ENCODE measurements around the gene CRACDL.

CRACDL gene

GRCh38 chr2:98815795-98816194, 120.2 kb downstream of the CRACDL start:
- Histone ChIP-seq H3K36me3 (ENCODE audit: control insufficient read depth, insufficient read depth, low read length) (no peaks in the 10 kb centered on the region), H3K4me3 (ENCODE audit: insufficient read depth, low read depth, low read length) (no peak overlapping the region), H3K4me1 (ENCODE audit: control insufficient read depth, insufficient read depth, low read length) (no peaks in the 10 kb centered on the region), H3K27me3 (ENCODE audit: control insufficient read depth, insufficient read depth, low read length, poor library complexity, severe bottlenecking) (peaks cover 4% of the 10 kb centered on the region), H3K9me3 (ENCODE audit: control insufficient read depth, low read length) (no peaks in the 10 kb centered on the region), H3K27ac (ENCODE audit: insufficient read depth, low read depth, low read length, poor library complexity, severe bottlenecking) (no peak overlapping the region)
- 93 to 94% methylated on average over 2 of the region's 2 CpGs for WGBS, 2 experiments

GRCh38 chr2:98811766-98812165, 124.3 kb downstream of the CRACDL start:
- Histone ChIP-seq H3K4me1 (ENCODE audit: control insufficient read depth, insufficient read depth, low read length) (no peaks in the 10 kb centered on the region), H3K27ac (ENCODE audit: insufficient read depth, low read depth, low read length, poor library complexity, severe bottlenecking) (no peak overlapping the region), H3K4me3 (ENCODE audit: insufficient read depth, low read depth, low read length) (no peak overlapping the region), H3K36me3 (ENCODE audit: control insufficient read depth, insufficient read depth, low read length) (no peaks in the 10 kb centered on the region), H3K27me3 (ENCODE audit: control insufficient read depth, insufficient read depth, low read length, poor library complexity, severe bottlenecking) (no peaks in the 10 kb centered on the region), H3K9me3 (ENCODE audit: control insufficient read depth, low read length) (no peaks in the 10 kb centered on the region)
- WGBS, 2 experiments, result 90 to 100% methylated on average over 2 of the region's 2 CpGs

DNA sequence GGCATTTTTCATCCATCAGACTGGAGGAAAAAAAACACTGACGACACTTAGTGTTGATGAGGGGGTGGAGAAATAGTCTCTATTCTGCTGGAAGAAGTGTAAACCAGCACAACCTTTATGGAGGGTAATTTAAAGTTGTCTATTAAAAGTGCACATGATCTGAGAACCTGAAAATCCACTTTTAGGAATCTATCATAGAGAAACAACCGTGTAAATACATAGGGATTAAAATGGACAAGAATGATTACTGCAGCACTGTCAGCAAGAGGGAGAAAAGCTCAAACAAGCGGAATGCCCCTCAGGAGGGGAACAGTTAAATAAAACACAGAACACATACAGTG, 125.5 kb downstream of the CRACDL start:
- Histone ChIP-seq H3K4me3 (ENCODE audit: insufficient read depth, low read depth, low read length) (no peak overlapping the region), H3K27ac (ENCODE audit: insufficient read depth, low read depth, low read length, poor library complexity, severe bottlenecking) (no peak overlapping the region), H3K27me3 (ENCODE audit: control insufficient read depth, insufficient read depth, low read length, poor library complexity, severe bottlenecking) (no peaks in the 10 kb centered on the region), H3K9me3 (ENCODE audit: control insufficient read depth, low read length) (no peaks in the 10 kb centered on the region), H3K4me1 (ENCODE audit: control insufficient read depth, insufficient read depth, low read length) (peaks cover 11% of the 10 kb centered on the region), H3K36me3 (ENCODE audit: control insufficient read depth, insufficient read depth, low read length) (no peaks in the 10 kb centered on the region)
- WGBS, 2 experiments, result 86 to 91% methylated on average over 3 of the region's 3 CpGs

DNA sequence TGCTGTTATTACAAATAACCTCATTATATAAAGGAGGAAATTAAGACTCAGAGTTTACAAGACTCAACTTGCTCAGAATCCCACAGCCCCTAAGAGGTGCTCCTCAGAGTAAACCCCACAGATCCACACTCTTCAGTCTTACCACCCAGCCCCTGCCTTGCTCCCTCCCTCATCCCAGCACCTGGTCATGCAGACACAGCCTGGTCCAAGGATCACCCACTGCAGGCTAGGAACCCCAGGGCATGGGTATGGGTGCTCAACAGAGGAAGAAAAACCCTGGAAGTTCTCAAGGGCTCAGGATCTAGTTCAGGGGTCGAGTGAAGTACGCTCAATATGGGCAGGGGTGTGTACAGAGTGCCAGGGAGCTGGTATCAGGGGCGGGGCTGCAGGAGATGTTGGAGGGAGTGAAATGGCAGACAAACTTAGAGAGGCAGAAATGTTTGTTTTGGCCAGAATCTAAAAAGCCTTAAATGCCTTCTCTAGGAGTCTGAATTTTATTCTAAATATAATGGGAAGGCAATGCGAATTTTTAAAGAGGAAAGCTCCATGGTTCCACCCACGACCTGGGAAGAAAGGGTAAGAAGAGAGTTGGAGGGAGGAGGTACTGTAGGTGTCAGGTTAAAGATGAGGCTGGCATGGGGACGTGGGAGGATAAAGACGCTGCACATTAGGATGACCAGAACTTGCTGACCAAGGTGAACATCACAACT, 126.0 kb downstream of the CRACDL start:
- H3K4me1 ChIP-seq (ENCODE audit: control insufficient read depth, insufficient read depth, low read length), result peaks cover 15% of the 10 kb centered on the region
- no peaks in the 10 kb centered on the region for H3K9me3 ChIP-seq (ENCODE audit: control insufficient read depth, low read length)
- H3K4me3 ChIP-seq (ENCODE audit: insufficient read depth, low read depth, low read length), result no peak overlapping the region
- no peak overlapping the region for H3K27ac ChIP-seq (ENCODE audit: insufficient read depth, low read depth, low read length, poor library complexity, severe bottlenecking)
- H3K27me3 ChIP-seq (ENCODE audit: control insufficient read depth, insufficient read depth, low read length, poor library complexity, severe bottlenecking), result no peaks in the 10 kb centered on the region
- WGBS, 2 experiments, result 78 to 84% methylated on average over 7 of the region's 7 CpGs
- no peaks in the 10 kb centered on the region for H3K36me3 ChIP-seq (ENCODE audit: control insufficient read depth, insufficient read depth, low read length)

DNA sequence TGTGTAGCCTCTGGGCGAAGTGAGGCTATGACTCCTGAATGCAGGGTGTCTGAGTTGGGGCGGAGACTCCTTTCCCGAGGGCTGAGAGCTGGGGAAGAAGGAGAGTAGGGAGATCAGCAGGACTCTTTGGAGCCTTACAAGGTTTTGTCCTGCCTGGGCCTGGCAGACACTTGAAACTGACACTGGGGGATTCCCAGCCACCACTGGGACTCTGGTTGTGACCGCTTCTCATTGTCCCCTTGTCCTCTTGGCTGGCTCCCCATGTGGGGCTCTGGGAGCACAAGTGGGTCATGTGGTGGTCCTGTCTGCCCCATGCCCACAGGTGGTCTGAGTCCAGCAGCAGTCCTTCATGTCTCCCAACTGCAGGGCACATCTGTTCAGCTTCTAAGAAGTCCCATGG, 126.9 kb downstream of the CRACDL start:
- WGBS, 2 experiments, result 82 to 86% methylated on average over 4 of the region's 4 CpGs

GRCh38 chr2:98808546-98808945, 127.5 kb downstream of the CRACDL start:
- no peaks in the 10 kb centered on the region for H3K36me3 ChIP-seq (ENCODE audit: control insufficient read depth, insufficient read depth, low read length)
- 95 to 97% methylated on average over 3 of the region's 3 CpGs for WGBS, 2 experiments
- no peak overlapping the region for H3K4me3 ChIP-seq (ENCODE audit: insufficient read depth, low read depth, low read length)
- no peak overlapping the region for H3K27ac ChIP-seq (ENCODE audit: insufficient read depth, low read depth, low read length, poor library complexity, severe bottlenecking)
- H3K27me3 ChIP-seq (ENCODE audit: control insufficient read depth, insufficient read depth, low read length, poor library complexity, severe bottlenecking), result no peaks in the 10 kb centered on the region
- H3K9me3 ChIP-seq (ENCODE audit: control insufficient read depth, low read length), result no peaks in the 10 kb centered on the region
- H3K4me1 ChIP-seq (ENCODE audit: control insufficient read depth, insufficient read depth, low read length), result peaks cover 15% of the 10 kb centered on the region

More for the DNA sequence above, 126.9 kb downstream of the CRACDL start:
- no peaks in the 10 kb centered on the region for H3K27me3 ChIP-seq (ENCODE audit: control insufficient read depth, insufficient read depth, low read length, poor library complexity, severe bottlenecking)
- H3K4me1 ChIP-seq (ENCODE audit: control insufficient read depth, insufficient read depth, low read length), result peaks cover 15% of the 10 kb centered on the region
- H3K36me3 ChIP-seq (ENCODE audit: control insufficient read depth, insufficient read depth, low read length), result no peaks in the 10 kb centered on the region
- no peak overlapping the region for H3K4me3 ChIP-seq (ENCODE audit: insufficient read depth, low read depth, low read length)
- H3K27ac ChIP-seq (ENCODE audit: insufficient read depth, low read depth, low read length, poor library complexity, severe bottlenecking), result no peak overlapping the region
- no peaks in the 10 kb centered on the region for H3K9me3 ChIP-seq (ENCODE audit: control insufficient read depth, low read length)

- H3K36me3 ChIP-seq (ENCODE audit: control insufficient read depth, insufficient read depth, low read length), result no peaks in the 10 kb centered on the region
- no peak overlapping the region for H3K4me3 ChIP-seq (ENCODE audit: insufficient read depth, low read depth, low read length)
- H3K9me3 ChIP-seq (ENCODE audit: control insufficient read depth, low read length), result no peaks in the 10 kb centered on the region
- H3K27me3 ChIP-seq (ENCODE audit: control insufficient read depth, insufficient read depth, low read length, poor library complexity, severe bottlenecking), result no peaks in the 10 kb centered on the region
- H3K4me1 ChIP-seq (ENCODE audit: control insufficient read depth, insufficient read depth, low read length), result peaks cover 15% of the 10 kb centered on the region
- no peak overlapping the region for H3K27ac ChIP-seq (ENCODE audit: insufficient read depth, low read depth, low read length, poor library complexity, severe bottlenecking)
- 87 to 91% methylated on average over 9 of the region's 9 CpGs for WGBS, 2 experiments
Observed at GRCh38 chr2:98807929-98808328, 128.1 kb downstream of the CRACDL start.

GRCh38 chr2:98807221-98807620, 128.8 kb downstream of the CRACDL start:
- no peaks in the 10 kb centered on the region for H3K27me3 ChIP-seq (ENCODE audit: control insufficient read depth, insufficient read depth, low read length, poor library complexity, severe bottlenecking)

DNA sequence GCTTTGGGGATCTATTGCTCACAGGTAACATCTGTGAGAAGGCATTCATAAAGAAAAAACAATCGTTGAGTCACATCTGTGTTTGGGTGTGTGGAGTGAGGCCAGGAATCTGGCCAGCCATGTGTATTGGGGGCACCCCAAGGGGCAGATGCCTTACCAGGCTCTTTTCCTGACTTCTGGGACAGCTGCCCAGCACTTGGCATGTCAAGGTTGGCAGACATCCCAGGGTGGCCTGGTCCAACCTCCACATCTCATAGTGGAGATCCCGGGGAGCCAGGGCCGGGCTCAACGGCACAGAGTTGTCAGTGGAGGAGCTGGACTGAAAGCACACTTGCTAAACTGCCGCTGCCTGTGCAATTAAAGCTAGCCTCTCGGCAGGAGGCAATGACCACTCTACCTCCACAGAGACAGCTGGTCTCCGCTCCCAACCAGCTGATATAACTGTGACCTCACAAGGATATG, 129.8 kb downstream of the CRACDL start:
- Histone ChIP-seq H3K4me1 (ENCODE audit: control insufficient read depth, insufficient read depth, low read length) (peaks cover 15% of the 10 kb centered on the region), H3K36me3 (ENCODE audit: control insufficient read depth, insufficient read depth, low read length) (no peaks in the 10 kb centered on the region), H3K27ac (ENCODE audit: insufficient read depth, low read depth, low read length, poor library complexity, severe bottlenecking) (no peak overlapping the region), H3K4me3 (ENCODE audit: insufficient read depth, low read depth, low read length) (no peak overlapping the region), H3K27me3 (ENCODE audit: control insufficient read depth, insufficient read depth, low read length, poor library complexity, severe bottlenecking) (no peaks in the 10 kb centered on the region), H3K9me3 (ENCODE audit: control insufficient read depth, low read length) (no peaks in the 10 kb centered on the region)
- WGBS, 2 experiments, result 87 to 89% methylated on average over 7 of the region's 7 CpGs

More at GRCh38 chr2:98807221-98807620, 128.8 kb downstream of the CRACDL start:
- no peak overlapping the region for H3K27ac ChIP-seq (ENCODE audit: insufficient read depth, low read depth, low read length, poor library complexity, severe bottlenecking)
- H3K9me3 ChIP-seq (ENCODE audit: control insufficient read depth, low read length), result no peaks in the 10 kb centered on the region
- H3K36me3 ChIP-seq (ENCODE audit: control insufficient read depth, insufficient read depth, low read length), result no peaks in the 10 kb centered on the region
- no peak overlapping the region for H3K4me3 ChIP-seq (ENCODE audit: insufficient read depth, low read depth, low read length)
- H3K4me1 ChIP-seq (ENCODE audit: control insufficient read depth, insufficient read depth, low read length), result peaks cover 15% of the 10 kb centered on the region
- 92 to 94% methylated on average over 3 of the region's 3 CpGs for WGBS, 2 experiments

GRCh38 chr2:98805412-98806171, 130.4 kb downstream of the CRACDL start:
- 57 to 69% methylated on average over 12 of the region's 12 CpGs for WGBS, 2 experiments
- H3K4me1 ChIP-seq (ENCODE audit: control insufficient read depth, insufficient read depth, low read length), result peaks cover 15% of the 10 kb centered on the region
- no peaks in the 10 kb centered on the region for H3K27me3 ChIP-seq (ENCODE audit: control insufficient read depth, insufficient read depth, low read length, poor library complexity, severe bottlenecking)
- H3K9me3 ChIP-seq (ENCODE audit: control insufficient read depth, low read length), result no peaks in the 10 kb centered on the region
- no peak overlapping the region for H3K4me3 ChIP-seq (ENCODE audit: insufficient read depth, low read depth, low read length)
- H3K27ac ChIP-seq (ENCODE audit: insufficient read depth, low read depth, low read length, poor library complexity, severe bottlenecking), result no peak overlapping the region
- no peaks in the 10 kb centered on the region for H3K36me3 ChIP-seq (ENCODE audit: control insufficient read depth, insufficient read depth, low read length)
